ENCODE results near the gene HIC1. TPM values are rescaled to one million over a fixed set of nuclear protein-coding genes. Genes with fewer than 3 reads are reported as not detected.

HIC1 gene
- polyA plus RNA-seq, 1 donor (not counting 4 experiments of a cell fraction or from before 2014, with no cell fraction given): 0.64 TPM

- H3K4me3 ChIP-seq (ENCODE audit: control insufficient read depth in 2 of 3, extremely low read depth in 1 of 3, insufficient read depth in 2 of 3, low read depth in 1 of 3, low read length in 3 of 3): no peak overlapping the region
- H3K79me2 ChIP-seq (ENCODE audit: control insufficient read depth, insufficient read depth, low read length): peaks cover 16% of the 10 kb centered on the region
- DNase-seq (ENCODE audit: low read depth, low spot score) (no peak), FAIRE-seq (no peak)
- peak overlapping the region; percentile 16 for H3K4me2 ChIP-seq (ENCODE audit: control insufficient read depth, extremely low read depth, insufficient read depth, low read depth, low read length)
- peaks cover 6% of the 10 kb centered on the region for H4K20me1 ChIP-seq (ENCODE audit: control insufficient read depth, extremely low read depth, insufficient read depth, low read length)
- TF ChIP-seq EZH2 (IDR thresholded peaks at IDR 0.05; ENCODE audit: low read length) (no peak), CTCF (optimal IDR thresholded peaks at IDR 0.05 in 1 of 3, IDR thresholded peaks at IDR 0.05 in 1 of 3, conservative IDR thresholded peaks at IDR 0.05 in 1 of 3; ENCODE audit: extremely low read depth in 1 of 3, insufficient read depth in 2 of 3, low read length in 3 of 3) (no peak)
- dilution Hi-C loops (cut with MboI; ENCODE audit: extremely low pct_ligation_motif_present, low sequenced_read_pairs): no loop called here
- H3K9me1 ChIP-seq (ENCODE audit: control insufficient read depth, extremely low read depth, insufficient read depth, low read length): peaks cover 3% of the 10 kb centered on the region
- no peak overlapping the region for H2AFZ ChIP-seq (ENCODE audit: control insufficient read depth, low read length)
- H3K27ac ChIP-seq (ENCODE audit: control insufficient read depth, insufficient read depth, low read length): peak overlapping the region; percentile 8
- no peaks in the 10 kb centered on the region for H3K9me3 ChIP-seq (ENCODE audit: control insufficient read depth, low read depth, low read length)
- peaks cover 36% of the 10 kb centered on the region for H3K4me1 ChIP-seq (ENCODE audit: control insufficient read depth, extremely low read depth, insufficient read depth, low read length)
- no peak overlapping the region for H3K9ac ChIP-seq (ENCODE audit: control insufficient read depth, extremely low read depth, insufficient read depth, low read length)
- H3K27me3 ChIP-seq (ENCODE audit: control insufficient read depth, extremely low read depth, insufficient read depth, low read length): no peaks in the 10 kb centered on the region
- peaks cover 8 to 19% of the 10 kb centered on the region in 2 experiments for H3K36me3 ChIP-seq (ENCODE audit: control insufficient read depth in 2 of 2, extremely low read depth in 1 of 2, insufficient read depth in 2 of 2, low read length in 2 of 2)
Observed at GRCh38 chr17:2044263-2044894, 10.5 kb upstream of the HIC1 start.

GRCh38 chr17:2047590-2047989, 7.3 kb upstream of the HIC1 start:
- FAIRE-seq (no peak), DNase-seq (ENCODE audit: low read depth, low spot score) (no peak)
- Histone ChIP-seq H2AFZ (ENCODE audit: control insufficient read depth, low read length) (no peak overlapping the region), H4K20me1 (ENCODE audit: control insufficient read depth, extremely low read depth, insufficient read depth, low read length) (peaks cover 12% of the 10 kb centered on the region), H3K4me3 (ENCODE audit: control insufficient read depth in 2 of 3, extremely low read depth in 1 of 3, insufficient read depth in 2 of 3, low read depth in 1 of 3, low read length in 3 of 3) (no peak overlapping the region), H3K27ac (ENCODE audit: control insufficient read depth, insufficient read depth, low read length) (no peak overlapping the region), H3K9me3 (ENCODE audit: control insufficient read depth, low read depth, low read length) (no peaks in the 10 kb centered on the region), H3K9ac (ENCODE audit: control insufficient read depth, extremely low read depth, insufficient read depth, low read length) (no peak overlapping the region), H3K9me1 (ENCODE audit: control insufficient read depth, extremely low read depth, insufficient read depth, low read length) (peaks cover 3% of the 10 kb centered on the region), H3K36me3 (ENCODE audit: control insufficient read depth in 2 of 2, extremely low read depth in 1 of 2, insufficient read depth in 2 of 2, low read length in 2 of 2) (peaks cover 5 to 12% of the 10 kb centered on the region in 2 experiments), H3K4me1 (ENCODE audit: control insufficient read depth, extremely low read depth, insufficient read depth, low read length) (peaks cover 30% of the 10 kb centered on the region), H3K79me2 (ENCODE audit: control insufficient read depth, insufficient read depth, low read length) (peaks cover 11% of the 10 kb centered on the region), H3K4me2 (ENCODE audit: control insufficient read depth, extremely low read depth, insufficient read depth, low read depth, low read length) (no peak overlapping the region), H3K27me3 (ENCODE audit: control insufficient read depth, extremely low read depth, insufficient read depth, low read length) (peaks cover 9% of the 10 kb centered on the region)
- dilution Hi-C loops (cut with MboI; ENCODE audit: extremely low pct_ligation_motif_present, low sequenced_read_pairs): no loop called here
- TF ChIP-seq EZH2 (IDR thresholded peaks at IDR 0.05; ENCODE audit: low read length) (no peak), CTCF (optimal IDR thresholded peaks at IDR 0.05 in 1 of 3, IDR thresholded peaks at IDR 0.05 in 1 of 3, conservative IDR thresholded peaks at IDR 0.05 in 1 of 3; ENCODE audit: extremely low read depth in 1 of 3, insufficient read depth in 2 of 3, low read length in 3 of 3) (no peak)
